ENCODE data around the gene TMC1. TPM values are rescaled to one million over a fixed set of nuclear protein-coding genes. Genes with fewer than 3 reads are reported as not detected.
A peak's percentile ranks its signal among the peaks of the same experiment; 100 is the strongest.

The TMC1 gene
- total RNA-seq, 1 donor from 2014 or later, result not detected

GRCh38 chr9:72579190-72579589 is 57.8 kb downstream of the TMC1 start:
- Mint-ChIP-seq H3K4me3 (no peak overlapping the region), H3K9me3 (peaks cover 2% of the 10 kb centered on the region), H3K27me3 (ENCODE audit: insufficient read depth, low read depth) (peaks cover 5% of the 10 kb centered on the region), H3K4me1 (peaks cover 21% of the 10 kb centered on the region), H3K27ac (peak overlapping the region; percentile 25), H3K36me3 (no peaks in the 10 kb centered on the region)
- Histone ChIP-seq H3K9ac (no peak overlapping the region), H3K27ac (no peak overlapping the region), H3K9me3 (ENCODE audit: low read depth) (no peaks in the 10 kb centered on the region), H2AFZ (replicated peaks) (no peak overlapping the region), H4K20me1 (ENCODE audit: low read depth) (no peaks in the 10 kb centered on the region), H3K27me3 (no peaks in the 10 kb centered on the region), H3K4me3 (no peak overlapping the region), H3K4me1 (no peaks in the 10 kb centered on the region), H3K79me2 (ENCODE audit: low read depth) (no peaks in the 10 kb centered on the region), H3K36me3 (no peaks in the 10 kb centered on the region), H3F3A (ENCODE audit: low read depth) (no peaks in the 10 kb centered on the region), H3K4me2 (no peak overlapping the region)
- DNase-seq (ENCODE audit: low spot score), result no peak
- TF ChIP-seq EZH2phosphoT487 (IDR thresholded peaks at IDR 0.05), result no peak
- TF ChIP-seq CTCF (IDR thresholded peaks at IDR 0.05), result no peak
- TF ChIP-seq EZH2 (IDR thresholded peaks at IDR 0.05), result no peak

GRCh38 chr9:72579880-72580550 is 58.6 kb downstream of the TMC1 start:
- Histone ChIP-seq H3K9ac (no peak overlapping the region), H3K79me2 (ENCODE audit: low read depth) (no peaks in the 10 kb centered on the region), H3K4me1 (no peaks in the 10 kb centered on the region), H2AFZ (replicated peaks) (no peak overlapping the region), H3K27ac (no peak overlapping the region), H3K36me3 (no peaks in the 10 kb centered on the region), H3K4me3 (no peak overlapping the region), H3F3A (ENCODE audit: low read depth) (no peaks in the 10 kb centered on the region), H3K4me2 (no peak overlapping the region), H3K9me3 (ENCODE audit: low read depth) (no peaks in the 10 kb centered on the region), H3K27me3 (no peaks in the 10 kb centered on the region), H4K20me1 (ENCODE audit: low read depth) (no peaks in the 10 kb centered on the region)
- Mint-ChIP-seq H3K27me3 (ENCODE audit: insufficient read depth, low read depth) (peaks cover 5% of the 10 kb centered on the region), H3K27ac (no peak overlapping the region), H3K36me3 (no peaks in the 10 kb centered on the region), H3K4me1 (peaks cover 21% of the 10 kb centered on the region), H3K4me3 (no peak overlapping the region), H3K9me3 (peaks cover 2% of the 10 kb centered on the region)
- TF ChIP-seq EZH2 (IDR thresholded peaks at IDR 0.05) (no peak), EZH2phosphoT487 (IDR thresholded peaks at IDR 0.05) (no peak), CTCF (IDR thresholded peaks at IDR 0.05) (no peak)
- DNase-seq (ENCODE audit: low spot score), result no peak

DNA sequence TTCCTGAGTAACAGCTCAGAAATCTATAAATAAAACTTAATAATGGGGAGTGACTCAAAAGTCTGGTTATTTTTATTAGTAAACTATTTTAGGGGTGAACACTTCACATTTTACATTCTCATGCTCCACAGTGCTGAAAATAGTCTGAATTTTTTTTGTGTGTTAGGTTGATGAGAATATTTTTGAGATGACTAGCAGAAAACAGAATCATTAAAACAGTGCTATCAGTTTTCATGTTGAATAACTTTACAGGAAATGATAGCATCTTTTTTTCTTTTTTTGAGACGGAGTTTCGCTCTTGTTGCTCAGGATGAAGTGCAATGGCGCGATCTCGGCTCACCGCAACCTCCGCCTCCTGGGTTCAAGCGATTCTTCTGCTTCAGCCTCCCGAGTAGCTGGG is 60.3 kb downstream of the TMC1 start:
- no peaks in the 10 kb centered on the region for H3K36me3 Mint-ChIP-seq
- no peak overlapping the region for H3K27ac Mint-ChIP-seq
- H3K4me3 Mint-ChIP-seq, result no peak overlapping the region
- peaks cover 11% of the 10 kb centered on the region for H3K27me3 Mint-ChIP-seq (ENCODE audit: insufficient read depth, low read depth)
- TF ChIP-seq EZH2 (IDR thresholded peaks at IDR 0.05), result no peak
- TF ChIP-seq EZH2phosphoT487 (IDR thresholded peaks at IDR 0.05), result no peak
- Histone ChIP-seq H3K27ac (no peak overlapping the region), H3F3A (ENCODE audit: low read depth) (no peaks in the 10 kb centered on the region), H3K9me3 (ENCODE audit: low read depth) (no peaks in the 10 kb centered on the region), H2AFZ (replicated peaks) (no peak overlapping the region), H3K4me1 (no peaks in the 10 kb centered on the region), H3K79me2 (ENCODE audit: low read depth) (no peaks in the 10 kb centered on the region), H3K9ac (no peak overlapping the region), H3K4me3 (no peak overlapping the region), H3K36me3 (no peaks in the 10 kb centered on the region), H3K27me3 (no peaks in the 10 kb centered on the region), H4K20me1 (ENCODE audit: low read depth) (no peaks in the 10 kb centered on the region), H3K4me2 (no peak overlapping the region)
- no peak for DNase-seq (ENCODE audit: low spot score)
- H3K4me1 Mint-ChIP-seq, result peaks cover 22% of the 10 kb centered on the region
- peaks cover 7% of the 10 kb centered on the region for H3K9me3 Mint-ChIP-seq

DNA sequence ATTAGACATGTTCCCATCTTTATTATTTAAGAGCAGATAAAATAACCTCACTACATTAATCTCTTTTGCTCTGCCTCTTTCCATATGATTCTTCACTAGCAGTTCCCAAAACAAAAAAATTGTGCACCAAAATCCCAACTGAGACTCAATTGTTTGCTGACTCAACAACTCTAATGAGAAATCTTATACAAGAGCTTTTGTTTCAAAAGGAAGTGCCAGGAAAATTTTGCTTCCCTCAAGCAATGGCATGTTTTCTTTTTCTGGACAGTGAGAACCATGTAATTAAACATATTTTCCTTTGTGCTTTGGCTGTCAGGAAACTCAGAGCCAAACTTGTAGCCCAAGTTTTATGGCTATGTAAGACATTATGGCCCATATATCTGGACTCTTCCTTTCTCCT is 62.0 kb downstream of the TMC1 start:
- no peaks in the 10 kb centered on the region for H3K36me3 ChIP-seq

More for the DNA sequence above, 62.0 kb downstream of the TMC1 start:
- Histone ChIP-seq H3K27me3 (no peaks in the 10 kb centered on the region), H3K4me3 (no peak overlapping the region), H3K4me2 (no peak overlapping the region), H3K27ac (no peak overlapping the region), H3K9me3 (ENCODE audit: low read depth) (no peaks in the 10 kb centered on the region), H3K79me2 (ENCODE audit: low read depth) (no peaks in the 10 kb centered on the region), H3K4me1 (no peaks in the 10 kb centered on the region), H2AFZ (replicated peaks) (no peak overlapping the region), H3K9ac (no peak overlapping the region), H3F3A (ENCODE audit: low read depth) (no peaks in the 10 kb centered on the region), H4K20me1 (ENCODE audit: low read depth) (no peaks in the 10 kb centered on the region)
- no peak overlapping the region for H3K27ac Mint-ChIP-seq
- no peak for TF ChIP-seq EZH2phosphoT487 (IDR thresholded peaks at IDR 0.05)
- TF ChIP-seq EZH2 (IDR thresholded peaks at IDR 0.05), result no peak
- TF ChIP-seq CTCF (IDR thresholded peaks at IDR 0.05), result no peak
- no peak overlapping the region for H3K4me3 Mint-ChIP-seq
- H3K36me3 Mint-ChIP-seq, result no peaks in the 10 kb centered on the region
- H3K4me1 Mint-ChIP-seq, result peaks cover 14% of the 10 kb centered on the region
- H3K9me3 Mint-ChIP-seq, result peaks cover 7% of the 10 kb centered on the region
- no peak for DNase-seq (ENCODE audit: low spot score)
- peaks cover 8% of the 10 kb centered on the region for H3K27me3 Mint-ChIP-seq (ENCODE audit: insufficient read depth, low read depth)

All from neural progenitor cell (in vitro differentiated cells).